D721Med (cell line): ENCODE measurements around the gene POMP.

Experiments
- DNase-seq: peaks from one replicate; pipeline ENCODE4 v3.0.0; 2011; ENCODE audit warnings: low spot score; ENCODE audit not compliant: insufficient read length
- FAIRE-seq: peaks from 2 replicates; lab custom pipeline; 2011; peaks lifted over from hg19 to GRCh38; lab: Jason Lieb, UNC
- TF ChIP-seq, protein P1 (sequence below): IDR thresholded peaks from 2 replicates; pipeline ENCODE4 v1.5.1; 2012; ENCODE audit warnings: mild to moderate bottlenecking, control low read depth; ENCODE audit not compliant: insufficient read depth; ENCODE audit errors: missing control alignments

POMP gene, protein sequence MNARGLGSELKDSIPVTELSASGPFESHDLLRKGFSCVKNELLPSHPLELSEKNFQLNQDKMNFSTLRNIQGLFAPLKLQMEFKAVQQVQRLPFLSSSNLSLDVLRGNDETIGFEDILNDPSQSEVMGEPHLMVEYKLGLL

DNA sequence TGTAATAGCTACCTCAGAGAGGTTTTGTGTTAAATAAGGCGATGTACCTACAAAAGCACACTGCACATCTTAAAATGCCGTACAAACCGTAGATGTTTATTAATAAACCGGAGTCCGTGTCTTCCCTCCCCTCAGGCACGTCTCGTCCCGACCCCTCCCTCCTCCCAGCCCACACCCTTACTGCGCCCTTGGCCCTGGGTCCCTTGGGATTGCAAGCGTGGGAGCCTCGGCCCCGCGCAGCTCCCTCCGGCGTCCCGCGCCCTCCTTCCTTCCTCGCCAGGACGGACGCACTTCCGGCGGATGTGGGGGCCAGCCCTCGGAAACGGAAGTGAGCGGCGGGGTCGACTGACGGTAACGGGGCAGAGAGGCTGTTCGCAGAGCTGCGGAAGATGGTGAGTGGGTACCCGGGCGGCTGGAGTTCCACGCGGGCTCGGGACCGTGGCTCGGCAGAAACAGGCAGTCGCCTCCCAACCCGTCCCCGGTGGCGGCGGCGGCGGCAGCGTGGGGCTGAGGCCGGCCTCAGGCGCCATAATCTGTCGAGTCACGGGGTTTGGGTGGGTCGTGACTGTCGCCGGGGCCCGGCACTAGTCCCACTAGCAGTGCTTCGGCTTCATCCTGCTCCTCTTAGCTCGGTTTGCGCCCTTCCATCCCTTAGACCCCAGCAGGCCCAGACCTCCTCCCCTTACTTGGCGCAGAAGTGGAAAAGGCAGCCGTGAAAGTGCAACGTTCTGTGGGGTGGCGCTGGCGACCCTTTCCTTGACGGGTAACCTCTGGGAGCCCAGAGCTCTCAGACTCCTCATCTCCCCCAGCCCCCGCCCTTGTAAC is at the start of gene POMP:
Gene POMP (plus strand): TSS at position 335 of the 825 bp plus-strand sequence. CDS start 55 bp downstream, at position 390.
- TF ChIP-seq, protein P1, sequence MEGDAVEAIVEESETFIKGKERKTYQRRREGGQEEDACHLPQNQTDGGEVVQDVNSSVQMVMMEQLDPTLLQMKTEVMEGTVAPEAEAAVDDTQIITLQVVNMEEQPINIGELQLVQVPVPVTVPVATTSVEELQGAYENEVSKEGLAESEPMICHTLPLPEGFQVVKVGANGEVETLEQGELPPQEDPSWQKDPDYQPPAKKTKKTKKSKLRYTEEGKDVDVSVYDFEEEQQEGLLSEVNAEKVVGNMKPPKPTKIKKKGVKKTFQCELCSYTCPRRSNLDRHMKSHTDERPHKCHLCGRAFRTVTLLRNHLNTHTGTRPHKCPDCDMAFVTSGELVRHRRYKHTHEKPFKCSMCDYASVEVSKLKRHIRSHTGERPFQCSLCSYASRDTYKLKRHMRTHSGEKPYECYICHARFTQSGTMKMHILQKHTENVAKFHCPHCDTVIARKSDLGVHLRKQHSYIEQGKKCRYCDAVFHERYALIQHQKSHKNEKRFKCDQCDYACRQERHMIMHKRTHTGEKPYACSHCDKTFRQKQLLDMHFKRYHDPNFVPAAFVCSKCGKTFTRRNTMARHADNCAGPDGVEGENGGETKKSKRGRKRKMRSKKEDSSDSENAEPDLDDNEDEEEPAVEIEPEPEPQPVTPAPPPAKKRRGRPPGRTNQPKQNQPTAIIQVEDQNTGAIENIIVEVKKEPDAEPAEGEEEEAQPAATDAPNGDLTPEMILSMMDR, result no peak
- no peak for FAIRE-seq
- DNase-seq, result peak; percentile 73

DNA sequence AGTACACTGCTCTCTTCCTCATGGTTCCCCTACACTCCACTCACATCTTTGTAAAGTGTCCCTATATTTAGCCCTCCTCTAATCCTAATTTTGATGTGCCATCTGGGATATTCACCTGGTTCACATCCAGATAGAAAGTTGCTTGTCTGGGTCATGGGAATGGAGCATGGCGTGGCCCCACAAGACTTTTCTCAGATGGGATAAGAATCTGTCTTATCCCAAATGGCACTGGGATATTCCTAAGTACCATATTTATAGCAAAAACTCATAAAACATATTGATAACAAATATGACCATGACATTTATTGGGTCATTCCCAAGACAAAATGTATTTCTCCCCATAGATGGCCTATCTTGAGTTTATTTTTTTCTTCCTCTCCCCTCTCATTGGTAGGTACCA is 49.5 kb upstream of the POMP start:
- DNase-seq (no peak), FAIRE-seq (no peak)
- TF ChIP-seq, protein P1, result no peak

DNA sequence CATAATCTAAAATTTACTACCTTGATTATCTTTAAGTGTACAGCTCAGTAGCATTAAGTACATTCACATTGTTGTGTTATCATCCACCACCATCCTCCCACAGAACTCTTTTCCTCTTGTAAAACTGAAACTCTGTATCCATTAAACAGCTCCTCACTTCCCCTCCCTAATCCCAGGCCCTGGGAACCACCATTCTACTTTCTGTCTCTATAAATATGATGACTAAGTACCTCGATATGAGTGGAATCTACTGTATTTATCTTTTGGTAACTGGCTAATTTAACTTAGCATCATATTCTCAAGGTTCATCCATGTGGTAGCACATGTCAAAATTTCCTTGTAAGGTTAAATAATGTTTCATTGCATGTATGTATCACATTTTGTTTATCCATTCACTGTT is 49.0 kb upstream of the POMP start:
- TF ChIP-seq, protein P1, result no peak
- DNase-seq (no peak), FAIRE-seq (no peak)

DNA sequence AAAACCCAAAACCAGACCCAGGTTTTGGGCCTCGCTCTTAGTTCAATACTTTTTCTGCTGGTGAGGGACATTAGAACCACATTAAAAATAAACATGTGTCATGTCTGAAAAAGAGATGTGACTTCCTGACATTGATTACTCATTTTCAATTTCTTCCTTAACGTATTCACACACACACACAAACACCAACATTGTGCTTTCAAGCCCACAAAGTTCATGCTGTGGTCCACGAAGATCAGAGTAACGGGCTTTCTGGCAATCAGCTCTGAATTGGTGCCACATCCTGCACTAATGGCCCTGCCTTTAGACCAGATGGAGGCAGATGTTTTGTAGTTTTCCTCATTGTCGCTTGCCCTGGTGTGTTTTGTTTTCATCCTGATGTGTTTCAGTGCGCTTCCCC is 47.9 kb upstream of the POMP start:
- FAIRE-seq (no peak), DNase-seq (no peak)
- TF ChIP-seq, protein P1, result no peak

DNA sequence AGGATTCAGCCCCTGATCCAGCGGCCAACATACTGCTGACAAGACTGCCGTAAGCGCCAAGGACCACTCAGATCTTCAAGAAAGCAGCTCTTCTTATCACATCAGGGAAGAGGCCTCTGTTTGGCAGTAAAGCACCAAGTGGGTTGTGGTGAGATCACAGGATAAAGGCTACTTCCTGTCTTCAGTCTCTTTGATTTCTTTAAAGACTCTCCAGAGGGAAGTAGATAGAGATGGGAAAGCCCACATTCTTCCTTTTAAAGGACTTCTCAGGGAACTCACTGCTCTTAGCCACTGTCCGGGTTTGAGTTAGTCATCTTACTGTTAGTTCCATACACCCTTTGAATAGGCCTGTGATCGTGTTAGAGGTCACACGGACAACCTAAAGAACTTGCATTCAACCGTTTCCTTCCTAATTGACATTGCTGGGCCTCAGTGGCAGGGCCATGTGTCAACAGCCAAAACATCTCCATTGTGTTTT is 47.2 kb upstream of the POMP start:
- TF ChIP-seq, protein P1, result no peak
- DNase-seq (no peak), FAIRE-seq (no peak)

DNA sequence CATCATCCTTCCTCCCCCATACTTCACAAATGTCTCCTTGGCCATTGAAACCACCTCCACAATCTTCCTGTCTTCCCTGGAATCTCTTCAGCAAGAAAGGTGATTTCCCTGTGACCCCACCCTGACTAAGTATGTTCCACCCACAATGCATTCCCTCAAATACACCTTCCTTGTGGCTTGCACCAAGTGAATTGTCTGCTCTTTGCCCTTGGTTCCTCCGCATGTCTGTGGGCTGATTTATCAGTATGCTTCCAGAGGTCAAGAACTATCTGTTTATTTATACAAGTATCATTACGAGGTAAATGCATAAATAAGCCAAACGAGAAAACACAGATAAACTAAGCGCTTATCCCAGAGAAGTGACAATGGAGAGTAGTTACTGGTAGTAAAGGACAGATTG is 45.4 kb upstream of the POMP start:
- TF ChIP-seq, protein P1, result no peak
- DNase-seq (no peak), FAIRE-seq (no peak)
